HG02759 (cell line): ENCODE measurements around the gene SP6.

Source experiments
- ATAC-seq: cut with Tn5 transposase; IDR thresholded peaks from one replicate; pipeline ENCODE4 v1.9.1; 2021; ENCODE audit warnings: mild to moderate bottlenecking, moderate library complexity; ENCODE audit not compliant: unreplicated experiment

The SP6 gene

GRCh38 chr17:47813512-47814031 is 37.4 kb downstream of the SP6 start:
- ATAC-seq = no peak

DNA sequence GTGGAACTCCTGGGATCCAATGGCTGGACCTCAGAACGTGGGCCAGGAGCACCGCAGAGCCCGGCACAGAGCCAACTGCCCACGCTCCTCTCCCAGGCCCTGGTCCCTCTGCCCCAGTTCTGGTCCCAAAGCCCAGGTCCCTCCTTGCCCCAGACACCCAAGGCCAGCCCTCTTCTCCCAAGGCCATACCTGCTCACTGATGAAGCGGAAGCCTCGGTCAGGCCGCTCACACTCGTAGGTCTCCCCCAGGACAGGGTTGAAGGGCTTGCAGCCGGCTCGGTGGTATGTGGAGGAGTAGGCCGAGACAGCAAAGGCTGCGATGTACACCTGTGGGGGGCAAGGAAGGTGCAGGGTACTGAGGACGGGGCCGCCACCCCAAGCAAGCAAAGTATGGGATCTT is 37.9 kb downstream of the SP6 start:
- ATAC-seq = no peak

DNA sequence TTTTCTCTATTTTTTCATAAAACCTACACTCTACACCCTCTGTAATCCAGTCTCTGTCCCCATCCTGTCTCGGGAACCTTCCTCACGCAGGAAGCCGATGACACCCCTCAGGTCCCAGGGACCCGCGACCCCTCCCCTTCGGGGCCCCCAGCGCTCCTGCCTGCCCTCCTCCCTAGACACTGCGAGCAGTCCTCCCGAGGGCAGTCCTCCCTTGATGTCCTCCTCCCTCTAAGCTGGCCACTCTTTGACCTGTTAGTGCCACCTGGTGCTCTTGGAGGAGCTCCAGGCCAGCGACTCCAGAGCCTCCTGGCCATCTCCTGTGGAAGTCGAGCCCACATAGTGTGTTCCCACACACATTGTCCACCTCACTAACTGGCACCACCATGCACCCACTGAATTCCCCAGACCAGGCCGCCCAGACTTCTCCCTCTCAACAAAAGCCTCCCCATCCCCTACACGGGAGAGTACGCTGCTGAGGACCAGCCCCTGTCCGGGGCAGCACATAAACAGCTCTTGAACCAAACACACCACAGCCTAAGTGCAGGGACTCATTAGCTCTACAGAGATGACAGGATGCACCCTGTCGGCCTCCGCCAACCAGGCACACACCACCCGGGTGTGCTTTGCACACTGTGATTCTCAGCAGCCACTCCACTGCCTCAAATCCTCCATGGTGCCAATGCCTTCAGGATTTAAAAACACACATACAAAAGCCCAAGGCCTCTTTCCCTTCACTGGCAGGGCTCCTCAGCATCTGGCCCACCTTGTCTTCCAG is 38.6 kb downstream of the SP6 start:
- ATAC-seq = no peak

GRCh38 chr17:47811709-47812108 is 39.3 kb downstream of the SP6 start:
- no peak for ATAC-seq

- ATAC-seq = no peak
Observed at GRCh38 chr17:47810901-47811635, 39.9 kb downstream of the SP6 start.

- no peak for ATAC-seq
Observed at GRCh38 chr17:47810200-47810821, 40.7 kb downstream of the SP6 start.

- no peak for ATAC-seq
Observed at GRCh38 chr17:47808830-47809480, 42.0 kb downstream of the SP6 start.

GRCh38 chr17:47808036-47808829 is 42.7 kb downstream of the SP6 start:
- no peak for ATAC-seq

GRCh38 chr17:47807421-47807820 is 43.5 kb downstream of the SP6 start:
- ATAC-seq = no peak

DNA sequence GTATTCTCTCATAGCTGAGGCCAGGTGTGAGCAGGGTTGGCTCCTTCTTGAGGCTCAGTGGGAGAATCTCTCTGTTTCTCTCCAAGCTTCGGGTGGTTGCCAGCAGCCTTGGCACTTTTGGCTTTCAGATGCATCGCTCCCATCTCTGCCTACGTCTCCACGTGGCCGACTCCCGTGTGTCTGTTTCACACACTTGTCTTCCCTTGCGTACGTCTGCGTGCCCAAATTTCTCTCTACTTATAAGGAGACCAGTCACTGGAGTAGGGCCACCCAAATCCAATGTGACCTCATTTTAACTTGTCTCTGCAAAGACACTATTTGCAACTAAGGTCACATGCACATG is 44.1 kb downstream of the SP6 start:
- ATAC-seq = no peak

- no peak for ATAC-seq
Observed at GRCh38 chr17:47806026-47806912, 44.7 kb downstream of the SP6 start.

DNA sequence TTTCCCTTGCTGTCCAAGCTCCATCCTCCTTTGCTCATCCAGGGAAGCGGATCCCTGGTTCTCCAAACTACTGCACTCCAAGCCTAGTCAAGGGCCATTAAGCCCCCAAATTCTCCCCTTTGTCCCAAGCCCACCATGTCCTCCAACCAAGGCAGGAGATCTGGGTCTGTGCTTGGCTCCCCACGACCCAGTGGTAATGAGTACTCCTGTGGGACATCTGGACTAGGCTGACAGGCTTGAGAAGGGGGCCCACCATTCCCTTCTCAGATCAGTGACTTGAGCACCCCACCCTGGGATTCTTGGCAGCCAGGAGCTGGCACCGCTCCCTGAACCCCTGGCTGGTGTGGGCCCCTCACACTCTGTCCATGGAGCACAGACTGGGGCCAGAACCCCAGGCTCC is 46.5 kb downstream of the SP6 start:
- ATAC-seq = no peak

GRCh38 chr17:47803751-47804150 is 47.2 kb downstream of the SP6 start:
- ATAC-seq = no peak

GRCh38 chr17:47803201-47803600 is 47.8 kb downstream of the SP6 start:
- no peak for ATAC-seq

DNA sequence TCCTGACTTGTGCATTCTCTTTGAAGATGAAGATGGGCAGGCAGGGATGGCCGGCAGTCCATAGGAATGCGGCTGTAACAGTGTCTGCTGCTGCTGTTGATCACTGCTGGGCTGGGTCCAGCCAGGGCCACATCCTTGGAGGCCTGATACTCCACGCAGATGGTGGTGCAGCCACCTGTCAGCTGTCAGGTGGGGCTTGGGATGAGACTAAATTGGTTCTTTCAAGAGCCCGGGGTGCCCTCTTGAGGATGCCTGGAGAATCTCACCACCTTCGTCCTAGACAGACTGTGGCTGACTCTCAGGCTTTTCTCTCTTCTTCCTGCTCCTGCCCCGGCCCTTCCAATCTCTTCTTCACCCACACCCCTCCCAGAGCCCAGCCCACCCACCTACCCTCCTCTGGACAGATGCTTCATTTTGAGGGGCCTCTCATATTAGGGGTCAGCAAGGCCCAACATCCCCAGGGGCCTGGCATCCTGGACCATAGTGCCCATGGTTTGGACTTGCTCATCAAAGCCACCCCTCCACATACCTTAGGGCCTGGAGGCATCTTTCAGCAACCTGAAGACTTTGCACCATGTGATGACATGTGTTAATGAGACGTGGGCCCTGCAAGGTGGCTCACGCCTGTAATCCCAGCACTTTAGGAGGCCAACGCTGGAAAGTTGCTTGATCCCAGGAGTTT is 48.5 kb downstream of the SP6 start:
- no peak for ATAC-seq

- ATAC-seq = no peak
Observed at GRCh38 chr17:47801906-47802305, 49.1 kb downstream of the SP6 start.

- ATAC-seq = no peak
Observed at GRCh38 chr17:47801176-47801765, 49.7 kb downstream of the SP6 start.

GRCh38 chr17:47800686-47801085 is 50.3 kb downstream of the SP6 start:
- no peak for ATAC-seq

GRCh38 chr17:47797797-47798196 is 53.2 kb downstream of the SP6 start:
- no peak for ATAC-seq
